ENCODE data around the gene CD86.

DNA sequence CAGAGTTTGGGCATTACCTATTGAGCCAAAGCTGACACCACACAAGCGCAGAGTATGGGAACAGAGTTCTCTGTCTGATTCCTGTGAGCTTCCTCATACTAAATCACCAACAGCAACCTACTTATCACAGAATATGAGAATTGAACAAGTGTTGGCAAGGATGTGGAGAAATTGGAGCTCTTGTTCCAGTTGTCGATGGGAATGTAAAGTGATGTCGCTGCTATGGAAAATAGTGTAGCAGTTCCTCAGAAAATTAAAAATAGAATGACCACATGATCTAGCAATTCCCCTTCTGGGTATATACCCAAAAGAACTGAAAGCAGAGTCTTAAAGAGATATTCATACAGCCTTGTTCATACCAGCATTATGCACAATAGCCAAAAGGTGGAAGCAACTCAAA, 33.4 kb downstream of the CD86 start:
- TF ChIP-seq POLR2A (IDR thresholded peaks at IDR 0.05; ENCODE audit: low read depth, low read length) (no peak), TAF1 (IDR thresholded peaks at IDR 0.05; ENCODE audit: borderline replicate concordance, low read depth, low read length) (no peak), POLR2AphosphoS5 (IDR thresholded peaks at IDR 0.05; ENCODE audit: low read depth, low read length) (no peak)
